ENCODE results near the gene HEPH. TPM values are rescaled to one million over a fixed set of nuclear protein-coding genes. Genes with fewer than 3 reads are reported as not detected.

The HEPH gene
- total RNA-seq, 2 experiments from 2014 or later = not detected

DNA sequence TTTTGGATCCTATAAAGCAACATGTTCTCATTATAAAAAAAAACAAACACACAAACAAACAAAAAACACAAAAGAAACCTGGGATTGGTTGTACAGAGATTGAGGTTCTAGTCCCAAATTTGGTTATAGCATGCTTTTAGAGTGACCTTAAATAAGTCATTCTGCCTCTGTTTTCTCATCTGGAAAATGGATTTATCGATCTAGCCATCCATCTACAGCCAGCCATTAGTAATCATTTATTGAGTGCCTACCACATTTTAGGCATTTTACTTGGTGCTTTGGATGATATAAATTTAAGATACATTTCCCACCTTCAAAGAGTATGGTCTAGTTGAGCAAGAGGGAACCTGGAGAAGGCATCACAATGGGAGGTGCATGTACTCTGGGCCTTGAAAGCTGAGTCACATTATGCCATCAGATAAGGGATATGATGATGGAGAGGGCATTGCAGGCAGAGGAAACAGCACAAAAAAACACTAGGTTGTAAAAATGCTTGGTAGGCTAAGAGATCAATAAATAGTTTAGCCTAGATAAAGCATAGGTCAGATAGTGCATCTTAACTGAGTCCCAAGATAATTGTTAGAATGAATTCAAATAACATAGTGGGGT is 91.4 kb downstream of the HEPH start:
- POLR2A ChIA-PET = no interaction called here
- Mint-ChIP-seq H3K27ac (no peak overlapping the region), H3K36me3 (ENCODE audit: low read depth) (no peaks in the 10 kb centered on the region), H3K27me3 (no peaks in the 10 kb centered on the region), H3K4me3 (no peak overlapping the region), H3K9me3 (peaks cover 4% of the 10 kb centered on the region), H3K4me1 (no peaks in the 10 kb centered on the region)
- no peak for DNase-seq
- CTCF ChIA-PET = no interaction called here

DNA sequence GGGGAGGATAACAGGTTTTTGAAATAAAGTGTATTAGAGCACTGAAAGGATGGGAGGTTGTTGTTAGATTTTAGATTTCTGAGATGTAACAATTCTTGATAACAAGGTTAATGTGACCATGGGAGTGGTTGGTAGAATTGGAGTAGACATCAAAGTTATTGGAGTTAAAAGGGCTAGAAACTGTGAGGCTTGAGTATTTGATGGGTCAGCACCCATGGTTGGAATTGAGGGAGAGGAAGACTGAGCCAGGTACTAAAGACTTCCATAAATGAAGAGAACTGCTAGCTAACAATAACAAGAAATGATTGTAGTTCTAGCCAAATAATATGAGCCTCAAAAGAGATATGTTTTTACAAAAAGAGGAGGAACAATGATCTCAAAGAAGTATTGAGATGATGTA is 98.8 kb downstream of the HEPH start:
- no peak for DNase-seq
- ChIA-PET POLR2A (no interaction called here), CTCF (interaction anchor here (0.6 kb wide), 1 partner anchor 103 kb away, joined by 3 read pairs; no protein-coding TSS in a partner anchor)
- Mint-ChIP-seq H3K4me1 (no peaks in the 10 kb centered on the region), H3K27me3 (no peaks in the 10 kb centered on the region), H3K27ac (no peak overlapping the region), H3K4me3 (no peak overlapping the region), H3K36me3 (ENCODE audit: low read depth) (no peaks in the 10 kb centered on the region), H3K9me3 (no peaks in the 10 kb centered on the region)

Other genes starting within 250 kb of the HEPH start
- not detected for gene VSIG4, start 124.2 kb upstream of the HEPH start, total RNA-seq

Measured in activated CD4-positive, alpha-beta T cell treated with anti-CD3 and anti-CD28 coated beads, Interleukin-2, amount 10 ng/mL, durations not matched to agents 7 days and 5 days (primary cell).